ENCODE results near the gene PML.
"Not testable (repeated sequence)": the region's sequence is repeated elsewhere in the genome, so short reads cannot be mapped to it uniquely, and the experiment has no call there.

The PML gene

GRCh38 chr15:74040109-74040850, 45.8 kb downstream of the PML start:
- peak; percentile 75 for DNase-seq (ENCODE audit: low spot score)

GRCh38 chr15:74041311-74041756, 46.8 kb downstream of the PML start:
- DNase-seq (ENCODE audit: low spot score): no peak

GRCh38 chr15:74041777-74042435, 47.4 kb downstream of the PML start:
- no peak for DNase-seq (ENCODE audit: low spot score)

- no peak for DNase-seq (ENCODE audit: low spot score)
Observed at GRCh38 chr15:74042603-74043424, 48.3 kb downstream of the PML start.

GRCh38 chr15:74043425-74044266, 49.1 kb downstream of the PML start:
- no peak for DNase-seq (ENCODE audit: low spot score)

GRCh38 chr15:74044267-74045110, 50.0 kb downstream of the PML start:
- DNase-seq (ENCODE audit: low spot score): no peak

GRCh38 chr15:74045184-74045583, 50.7 kb downstream of the PML start:
- DNase-seq (ENCODE audit: low spot score): no peak

GRCh38 chr15:74045636-74046274, 51.2 kb downstream of the PML start:
- no peak for DNase-seq (ENCODE audit: low spot score)

GRCh38 chr15:74046275-74046674, 51.8 kb downstream of the PML start:
- DNase-seq (ENCODE audit: low spot score): no peak

GRCh38 chr15:74050127-74050526, 55.6 kb downstream of the PML start:
- no peak for DNase-seq (ENCODE audit: low spot score)

- no peak for DNase-seq (ENCODE audit: low spot score)
Observed at GRCh38 chr15:74050556-74051234, 56.2 kb downstream of the PML start.

- not testable (repeated sequence) for DNase-seq (ENCODE audit: low spot score)
Observed at GRCh38 chr15:74052271-74053260, 58.0 kb downstream of the PML start.

GRCh38 chr15:74053517-74053916, 59.0 kb downstream of the PML start:
- no peak for DNase-seq (ENCODE audit: low spot score)

- DNase-seq (ENCODE audit: low spot score): peak; percentile 56
Observed at GRCh38 chr15:74053941-74054529, 59.5 kb downstream of the PML start.

- DNase-seq (ENCODE audit: low spot score): no peak
Observed at GRCh38 chr15:74055804-74056203, 61.3 kb downstream of the PML start.

- not testable (repeated sequence) for DNase-seq (ENCODE audit: low spot score)
Observed at GRCh38 chr15:74056330-74056729, 61.8 kb downstream of the PML start.

GRCh38 chr15:74059050-74059833, 64.7 kb downstream of the PML start:
- not testable (repeated sequence) for DNase-seq (ENCODE audit: low spot score)

All from kidney tubule cell (primary cell).